ENCODE data around the gene KLC4. TPM values are rescaled to one million over a fixed set of nuclear protein-coding genes. Genes with fewer than 3 reads are reported as not detected.

Gene KLC4
- total RNA-seq, 1 donor from 2014 or later = 21.4 TPM

- Histone ChIP-seq H3K9ac (ENCODE audit: low read depth in 1 of 3, low read length in 3 of 3) (no peak overlapping the region), H3K4me3 (ENCODE audit: low read length in 3 of 3) (no peak overlapping the region), H3K9me3 (ENCODE audit: control insufficient read depth in 3 of 3, low read length in 3 of 3) (no peaks in the 10 kb centered on the region), H3K27ac (ENCODE audit: low read depth, low read length) (no peak overlapping the region), H3K36me3 (ENCODE audit: control insufficient read depth in 3 of 3, insufficient read depth in 3 of 3, low read length in 3 of 3) (peaks cover 34 to 72% (median 56%) of the 10 kb centered on the region in 3 donors), H3K27me3 (ENCODE audit: control insufficient read depth in 3 of 3, insufficient read depth in 3 of 3, low read length in 3 of 3) (no peaks in the 10 kb centered on the region), H3K4me1 (ENCODE audit: control insufficient read depth in 3 of 3, insufficient read depth in 3 of 3, low read length in 3 of 3) (no peaks in the 10 kb centered on the region)
Observed at GRCh38 chr6:43045371-43045930, 14.0 kb upstream of the KLC4 start.

GRCh38 chr6:43047998-43048397 lies 11.4 kb upstream of the KLC4 start:
- no peaks in the 10 kb centered on the region for H3K9me3 ChIP-seq (ENCODE audit: control insufficient read depth in 3 of 3, low read length in 3 of 3)
- peaks cover 4 to 15% (median 6%) of the 10 kb centered on the region in 3 donors for H3K4me1 ChIP-seq (ENCODE audit: control insufficient read depth in 3 of 3, insufficient read depth in 3 of 3, low read length in 3 of 3)
- H3K9ac ChIP-seq (ENCODE audit: low read depth in 1 of 3, low read length in 3 of 3) = no peak overlapping the region
- H3K27me3 ChIP-seq (ENCODE audit: control insufficient read depth in 3 of 3, insufficient read depth in 3 of 3, low read length in 3 of 3) = no peaks in the 10 kb centered on the region
- H3K36me3 ChIP-seq (ENCODE audit: control insufficient read depth in 3 of 3, insufficient read depth in 3 of 3, low read length in 3 of 3) = peaks cover 27 to 57% (median 46%) of the 10 kb centered on the region in 3 donors
- H3K27ac ChIP-seq (ENCODE audit: low read depth, low read length) = no peak overlapping the region
- no peak overlapping the region for H3K4me3 ChIP-seq (ENCODE audit: low read length in 3 of 3)

- no peak overlapping the region for H3K27ac ChIP-seq (ENCODE audit: low read depth, low read length)
- H3K4me1 ChIP-seq (ENCODE audit: control insufficient read depth in 3 of 3, insufficient read depth in 3 of 3, low read length in 3 of 3) = peaks cover 14 to 26% (median 16%) of the 10 kb centered on the region in 3 donors
- H3K4me3 ChIP-seq (ENCODE audit: low read length in 3 of 3) = no peak overlapping the region
- H3K9ac ChIP-seq (ENCODE audit: low read depth in 1 of 3, low read length in 3 of 3) = no peak overlapping the region
- no peaks in the 10 kb centered on the region for H3K9me3 ChIP-seq (ENCODE audit: control insufficient read depth in 3 of 3, low read length in 3 of 3)
- no peaks in the 10 kb centered on the region for H3K27me3 ChIP-seq (ENCODE audit: control insufficient read depth in 3 of 3, insufficient read depth in 3 of 3, low read length in 3 of 3)
- peaks cover 25 to 44% (median 34%) of the 10 kb centered on the region in 3 donors for H3K36me3 ChIP-seq (ENCODE audit: control insufficient read depth in 3 of 3, insufficient read depth in 3 of 3, low read length in 3 of 3)
Observed at GRCh38 chr6:43050981-43051380, 8.4 kb upstream of the KLC4 start.

- peak overlapping the region; percentile 85 to 94 (median 92) for H3K9ac ChIP-seq (ENCODE audit: low read depth in 1 of 3, low read length in 3 of 3)
- peak overlapping the region; percentile 91 for H3K27ac ChIP-seq (ENCODE audit: low read depth, low read length)
- no peaks in the 10 kb centered on the region for H3K9me3 ChIP-seq (ENCODE audit: control insufficient read depth in 3 of 3, low read length in 3 of 3)
- H3K4me3 ChIP-seq (ENCODE audit: low read length in 3 of 3) = peak overlapping the region in 2 of 3 donors; percentile 76 to 86
- peaks cover 24 to 36% (median 26%) of the 10 kb centered on the region in 3 donors for H3K36me3 ChIP-seq (ENCODE audit: control insufficient read depth in 3 of 3, insufficient read depth in 3 of 3, low read length in 3 of 3)
- H3K4me1 ChIP-seq (ENCODE audit: control insufficient read depth in 3 of 3, insufficient read depth in 3 of 3, low read length in 3 of 3) = peaks cover 14 to 26% (median 16%) of the 10 kb centered on the region in 3 donors
- no peaks in the 10 kb centered on the region for H3K27me3 ChIP-seq (ENCODE audit: control insufficient read depth in 3 of 3, insufficient read depth in 3 of 3, low read length in 3 of 3)
Observed at GRCh38 chr6:43052225-43052841, 7.1 kb upstream of the KLC4 start.

GRCh38 chr6:43052842-43053544 lies 6.4 kb upstream of the KLC4 start:
- Histone ChIP-seq H3K9ac (ENCODE audit: low read depth in 1 of 3, low read length in 3 of 3) (peak overlapping the region; percentile 85 to 94 (median 92)), H3K27ac (ENCODE audit: low read depth, low read length) (peak overlapping the region; percentile 91), H3K9me3 (ENCODE audit: control insufficient read depth in 3 of 3, low read length in 3 of 3) (no peaks in the 10 kb centered on the region), H3K27me3 (ENCODE audit: control insufficient read depth in 3 of 3, insufficient read depth in 3 of 3, low read length in 3 of 3) (no peaks in the 10 kb centered on the region), H3K4me3 (ENCODE audit: low read length in 3 of 3) (peak overlapping the region; percentile 76 to 87 (median 86)), H3K4me1 (ENCODE audit: control insufficient read depth in 3 of 3, insufficient read depth in 3 of 3, low read length in 3 of 3) (peaks cover 15 to 30% (median 20%) of the 10 kb centered on the region in 3 donors), H3K36me3 (ENCODE audit: control insufficient read depth in 3 of 3, insufficient read depth in 3 of 3, low read length in 3 of 3) (peaks cover 27 to 34% (median 31%) of the 10 kb centered on the region in 3 donors)

- Histone ChIP-seq H3K4me1 (ENCODE audit: control insufficient read depth in 3 of 3, insufficient read depth in 3 of 3, low read length in 3 of 3) (peaks cover 22 to 37% (median 27%) of the 10 kb centered on the region in 3 donors), H3K4me3 (ENCODE audit: low read length in 3 of 3) (peak within 1 kb of the TSS; percentile 76 to 87 (median 86)), H3K36me3 (ENCODE audit: control insufficient read depth in 3 of 3, insufficient read depth in 3 of 3, low read length in 3 of 3) (peaks cover 25 to 32% (median 30%) of the 10 kb centered on the region in 3 donors), H3K9ac (ENCODE audit: low read depth in 1 of 3, low read length in 3 of 3) (peak within 1 kb of the TSS; percentile 85 to 94 (median 92)), H3K27me3 (ENCODE audit: control insufficient read depth in 3 of 3, insufficient read depth in 3 of 3, low read length in 3 of 3) (no peaks in the 10 kb centered on the region), H3K9me3 (ENCODE audit: control insufficient read depth in 3 of 3, low read length in 3 of 3) (no peaks in the 10 kb centered on the region), H3K27ac (ENCODE audit: low read depth, low read length) (peak within 1 kb of the TSS; percentile 91)
Observed at GRCh38 chr6:43053545-43054205, 5.8 kb upstream of the KLC4 start, which contains the start of gene CUL7. Gene CUL7 (minus strand): TSS chr6:43053851. CDS start chr6:43052788, 1,063 bp downstream.

- H3K9me3 ChIP-seq (ENCODE audit: control insufficient read depth in 3 of 3, low read length in 3 of 3) = no peaks in the 10 kb centered on the region
- peak overlapping the region; percentile 76 to 87 (median 86) for H3K4me3 ChIP-seq (ENCODE audit: low read length in 3 of 3)
- peaks cover 22 to 28% (median 27%) of the 10 kb centered on the region in 3 donors for H3K36me3 ChIP-seq (ENCODE audit: control insufficient read depth in 3 of 3, insufficient read depth in 3 of 3, low read length in 3 of 3)
- H3K27ac ChIP-seq (ENCODE audit: low read depth, low read length) = peak overlapping the region; percentile 91
- H3K4me1 ChIP-seq (ENCODE audit: control insufficient read depth in 3 of 3, insufficient read depth in 3 of 3, low read length in 3 of 3) = peaks cover 23 to 41% (median 30%) of the 10 kb centered on the region in 3 donors
- H3K9ac ChIP-seq (ENCODE audit: low read depth in 1 of 3, low read length in 3 of 3) = peak overlapping the region; percentile 85 to 94 (median 92)
- H3K27me3 ChIP-seq (ENCODE audit: control insufficient read depth in 3 of 3, insufficient read depth in 3 of 3, low read length in 3 of 3) = no peaks in the 10 kb centered on the region
Observed at GRCh38 chr6:43054206-43054943, 5.1 kb upstream of the KLC4 start.

- no peak overlapping the region for H3K27ac ChIP-seq (ENCODE audit: low read depth, low read length)
- H3K27me3 ChIP-seq (ENCODE audit: control insufficient read depth in 3 of 3, insufficient read depth in 3 of 3, low read length in 3 of 3) = no peaks in the 10 kb centered on the region
- peaks cover 34 to 54% (median 42%) of the 10 kb centered on the region in 3 donors for H3K4me1 ChIP-seq (ENCODE audit: control insufficient read depth in 3 of 3, insufficient read depth in 3 of 3, low read length in 3 of 3)
- no peak overlapping the region for H3K4me3 ChIP-seq (ENCODE audit: low read length in 3 of 3)
- H3K9ac ChIP-seq (ENCODE audit: low read depth in 1 of 3, low read length in 3 of 3) = no peak overlapping the region
- H3K36me3 ChIP-seq (ENCODE audit: control insufficient read depth in 3 of 3, insufficient read depth in 3 of 3, low read length in 3 of 3) = peaks cover 15 to 20% (median 18%) of the 10 kb centered on the region in 3 donors
- H3K9me3 ChIP-seq (ENCODE audit: control insufficient read depth in 3 of 3, low read length in 3 of 3) = no peaks in the 10 kb centered on the region
Observed at GRCh38 chr6:43055966-43056365, 3.5 kb upstream of the KLC4 start.

GRCh38 chr6:43058531-43058930 lies 900 bp upstream of the KLC4 start:
- Histone ChIP-seq H3K4me1 (ENCODE audit: control insufficient read depth in 3 of 3, insufficient read depth in 3 of 3, low read length in 3 of 3) (peaks cover 30 to 39% (median 33%) of the 10 kb centered on the region in 3 donors), H3K9ac (ENCODE audit: low read depth in 1 of 3, low read length in 3 of 3) (peak overlapping the region; percentile 93 to 99 (median 97)), H3K27ac (ENCODE audit: low read depth, low read length) (peak overlapping the region; percentile 87), H3K36me3 (ENCODE audit: control insufficient read depth in 3 of 3, insufficient read depth in 3 of 3, low read length in 3 of 3) (peaks cover 22 to 30% (median 29%) of the 10 kb centered on the region in 3 donors), H3K4me3 (ENCODE audit: low read length in 3 of 3) (peak overlapping the region; percentile 94 to 99 (median 98)), H3K9me3 (ENCODE audit: control insufficient read depth in 3 of 3, low read length in 3 of 3) (no peaks in the 10 kb centered on the region), H3K27me3 (ENCODE audit: control insufficient read depth in 3 of 3, insufficient read depth in 3 of 3, low read length in 3 of 3) (no peaks in the 10 kb centered on the region)

Data from skeletal muscle tissue (tissue), 4 donors.